Measurements from ENCODE around the gene YPEL1. TPM values are rescaled to one million over a fixed set of nuclear protein-coding genes. Genes with fewer than 3 reads are reported as not detected.

The YPEL1 gene
- total and polyA plus RNA-seq, 4 donors, result 0.83 to 4.8 (median 2.2) TPM

- Histone ChIP-seq H3K9me3 (ENCODE audit: control insufficient read depth in 4 of 4, low read length in 3 of 4) (no peaks in the 10 kb centered on the region), H3K9ac (ENCODE audit: low read depth in 1 of 2, low read length in 2 of 2) (no peak overlapping the region)
These were observed 53.0 kb downstream of the YPEL1 start for GRCh38 chr22:21682385-21683175.

More at GRCh38 chr22:21682385-21683175, 53.0 kb downstream of the YPEL1 start:
- TF ChIP-seq ZBTB33 (IDR thresholded peaks at IDR 0.05) (no peak), REST (IDR thresholded peaks at IDR 0.05) (no peak), YY1 (IDR thresholded peaks at IDR 0.05) (no peak), HNF4G (IDR thresholded peaks at IDR 0.05) (no peak), FOXA2 (IDR thresholded peaks at IDR 0.05) (no peak), FOXA1 (IDR thresholded peaks at IDR 0.05) (no peak), SP1 (IDR thresholded peaks at IDR 0.05) (no peak), GABPA (IDR thresholded peaks at IDR 0.05 in 1 of 2, conservative IDR thresholded peaks at IDR 0.05 in 1 of 2) (no peak), MAX (IDR thresholded peaks at IDR 0.05) (no peak), TAF1 (conservative IDR thresholded peaks at IDR 0.05) (no peak), NR2F2 (IDR thresholded peaks at IDR 0.05) (no peak), JUND (IDR thresholded peaks at IDR 0.05) (no peak), RXRA (IDR thresholded peaks at IDR 0.05) (no peak), RAD21 (IDR thresholded peaks at IDR 0.05) (no peak), EGR1 (IDR thresholded peaks at IDR 0.05; ENCODE audit: low read depth in 2 of 2) (no peak), HNF4A (conservative IDR thresholded peaks at IDR 0.05) (no peak), CTCF (IDR thresholded peaks at IDR 0.05; ENCODE audit: low read depth, low read length, missing input control) (no peak), ATF3 (IDR thresholded peaks at IDR 0.05) (no peak)
- Histone ChIP-seq H3K27me3 (ENCODE audit: control insufficient read depth in 4 of 4, insufficient read depth in 4 of 4, low read length in 3 of 4) (no peaks in the 10 kb centered on the region), H3K4me3 (ENCODE audit: low read depth in 1 of 3, low read length in 3 of 3) (no peak overlapping the region), H3K36me3 (ENCODE audit: control insufficient read depth in 4 of 4, insufficient read depth in 3 of 4, low read depth in 1 of 4, low read length in 3 of 4) (peaks cover 8 to 48% (median 21%) of the 10 kb centered on the region in 4 donors), H3K4me1 (ENCODE audit: control insufficient read depth in 4 of 4, insufficient read depth in 4 of 4, low read length in 3 of 4) (peaks cover 2 to 5% (median 4%) of the 10 kb centered on the region in 4 donors), H3K27ac (ENCODE audit: low read depth in 1 of 2, low read length in 2 of 2) (no peak overlapping the region)
- no peak for DNase-seq (ENCODE audit: low spot score)
- 96% methylated on average over 20 of the region's 20 CpGs for WGBS

Data from liver (tissue), 9 donors.